Erythroblast (primary cell): ENCODE results near the gene SLC30A7.
"Not testable (repeated sequence)": the region's sequence is repeated elsewhere in the genome, so short reads cannot be mapped to it uniquely, and the experiment has no call there.

Experiments used
- DNase-seq, 2 experiments: peaks; one replicate each; lab custom pipeline; 2025; lab: John Stamatoyannopoulos, UW
- GATA1 ChIP-seq: IDR thresholded peaks from 2 replicates; pipeline ENCODE4 v1.6.1; 2011; ENCODE audit warnings: low read depth, mild to moderate bottlenecking, control low read depth, low read length, moderate library complexity
- POLR2A ChIP-seq: IDR thresholded peaks from 2 replicates; pipeline ENCODE4 v1.6.1; 2011; ENCODE audit warnings: mild to moderate bottlenecking, low read length

Gene SLC30A7

GRCh38 chr1:100875228-100875627 lies 20.7 kb upstream of the SLC30A7 start:
- no peak for DNase-seq
- no peak for TF ChIP-seq POLR2A
- no peak for TF ChIP-seq GATA1

DNA sequence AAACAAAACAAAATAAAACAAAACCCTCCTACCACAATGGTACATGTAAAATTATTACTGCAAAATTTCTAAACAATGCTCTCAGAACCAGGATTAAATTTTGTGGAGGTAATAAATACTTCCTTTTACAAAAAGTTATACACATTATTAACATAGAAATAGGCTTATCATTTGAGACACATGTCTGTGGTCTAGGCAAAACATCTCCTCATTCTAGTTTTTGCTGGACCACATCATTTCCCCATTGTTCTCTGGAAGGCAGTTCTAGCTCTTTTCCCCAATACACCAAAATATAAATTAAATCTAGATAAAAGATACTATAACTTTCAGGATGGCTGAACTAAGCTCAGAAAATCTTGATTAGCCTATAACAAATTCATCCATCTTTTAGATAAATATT lies 19.6 kb upstream of the SLC30A7 start:
- TF ChIP-seq GATA1 (no peak), POLR2A (no peak)
- DNase-seq, result no peak

GRCh38 chr1:100879422-100879821 lies 16.5 kb upstream of the SLC30A7 start:
- no peak for DNase-seq
- TF ChIP-seq GATA1 (no peak), POLR2A (no peak)

DNA sequence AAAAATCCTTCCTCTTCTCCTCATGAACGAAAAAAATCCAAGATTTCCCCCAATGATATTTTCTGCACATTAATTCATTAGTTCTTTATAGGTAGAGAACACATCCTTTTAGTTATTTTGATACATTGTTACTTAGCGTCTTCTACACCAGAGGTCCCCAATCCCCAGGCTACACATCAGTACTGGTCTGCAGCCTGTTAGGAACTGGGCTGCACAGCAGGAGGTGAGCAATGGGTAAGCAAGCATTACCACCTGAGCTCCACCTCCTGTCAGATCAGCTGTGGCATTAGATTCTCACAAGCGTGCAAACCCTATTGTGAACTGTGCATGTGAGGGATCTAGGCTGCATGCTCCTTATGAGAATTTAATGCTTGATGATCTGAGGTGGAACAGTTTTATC lies 14.2 kb upstream of the SLC30A7 start:
- no peak for DNase-seq
- TF ChIP-seq GATA1, result no peak
- TF ChIP-seq POLR2A, result no peak

GRCh38 chr1:100882698-100883097 lies 13.2 kb upstream of the SLC30A7 start:
- peak; percentile 8 to 23 for DNase-seq
- TF ChIP-seq POLR2A (no peak), GATA1 (no peak)

GRCh38 chr1:100883963-100884362 lies 11.9 kb upstream of the SLC30A7 start:
- DNase-seq, result peak in 1 of 2 experiments; percentile 2
- TF ChIP-seq GATA1, result no peak
- no peak for TF ChIP-seq POLR2A

- DNase-seq, result not testable (repeated sequence)
Measured at GRCh38 chr1:100889007-100889406, 6.9 kb upstream of the SLC30A7 start.

DNA sequence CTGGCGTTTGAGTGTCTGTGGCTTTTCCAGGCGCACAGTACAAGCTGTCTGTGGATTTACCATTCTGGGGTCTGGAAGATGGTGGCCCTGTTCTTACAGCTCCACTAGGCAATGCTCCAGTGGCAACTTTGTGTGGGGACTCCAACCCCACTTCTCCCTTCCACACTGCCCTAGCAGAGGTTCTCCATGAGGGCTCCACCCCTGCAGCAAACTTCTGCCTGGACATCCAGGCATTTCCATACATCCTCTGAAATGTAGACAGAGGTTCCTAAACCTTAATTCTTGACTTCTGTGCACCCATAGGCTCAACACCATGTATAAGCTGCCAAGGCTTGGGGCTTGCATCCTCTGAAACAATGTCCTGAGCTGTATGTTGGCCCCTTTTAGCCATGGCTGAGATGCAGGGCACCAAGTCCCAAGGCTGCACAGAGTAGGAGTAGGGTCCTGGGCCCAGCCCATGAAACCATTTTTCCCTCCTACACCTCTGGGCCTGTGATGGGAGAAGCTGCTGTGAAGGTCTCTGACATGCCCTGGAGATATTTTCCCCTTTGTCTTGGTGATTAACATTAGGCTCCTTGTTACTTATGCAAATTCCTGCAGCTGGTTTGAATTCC lies 5.9 kb upstream of the SLC30A7 start:
- DNase-seq, result peak in 1 of 2 experiments; percentile 12

GRCh38 chr1:100891380-100891779 lies 4.5 kb upstream of the SLC30A7 start:
- TF ChIP-seq GATA1 (no peak), POLR2A (no peak)
- DNase-seq, result no peak

GRCh38 chr1:100892554-100892953 lies 3.3 kb upstream of the SLC30A7 start:
- no peak for TF ChIP-seq POLR2A
- TF ChIP-seq GATA1, result no peak
- no peak for DNase-seq

DNA sequence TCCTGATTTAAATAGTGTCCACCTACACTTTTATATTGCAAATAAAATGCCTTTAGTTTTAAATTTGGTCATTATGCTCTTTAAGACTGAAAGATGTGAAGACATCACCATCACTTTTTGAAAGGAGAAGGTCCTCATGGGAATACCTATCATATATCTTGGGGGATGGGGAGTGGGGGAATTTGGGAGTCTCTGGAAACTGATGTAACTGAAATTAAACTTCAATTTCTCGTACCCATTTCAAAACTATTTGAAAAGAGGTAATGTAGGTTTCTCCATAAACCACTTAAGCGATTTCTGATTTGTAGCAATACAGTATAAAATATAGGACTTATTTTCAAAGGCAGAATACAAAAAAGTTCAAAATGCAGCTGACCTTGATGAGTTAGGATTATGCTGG lies 2.2 kb upstream of the SLC30A7 start:
- no peak for DNase-seq
- no peak for TF ChIP-seq GATA1

DNA sequence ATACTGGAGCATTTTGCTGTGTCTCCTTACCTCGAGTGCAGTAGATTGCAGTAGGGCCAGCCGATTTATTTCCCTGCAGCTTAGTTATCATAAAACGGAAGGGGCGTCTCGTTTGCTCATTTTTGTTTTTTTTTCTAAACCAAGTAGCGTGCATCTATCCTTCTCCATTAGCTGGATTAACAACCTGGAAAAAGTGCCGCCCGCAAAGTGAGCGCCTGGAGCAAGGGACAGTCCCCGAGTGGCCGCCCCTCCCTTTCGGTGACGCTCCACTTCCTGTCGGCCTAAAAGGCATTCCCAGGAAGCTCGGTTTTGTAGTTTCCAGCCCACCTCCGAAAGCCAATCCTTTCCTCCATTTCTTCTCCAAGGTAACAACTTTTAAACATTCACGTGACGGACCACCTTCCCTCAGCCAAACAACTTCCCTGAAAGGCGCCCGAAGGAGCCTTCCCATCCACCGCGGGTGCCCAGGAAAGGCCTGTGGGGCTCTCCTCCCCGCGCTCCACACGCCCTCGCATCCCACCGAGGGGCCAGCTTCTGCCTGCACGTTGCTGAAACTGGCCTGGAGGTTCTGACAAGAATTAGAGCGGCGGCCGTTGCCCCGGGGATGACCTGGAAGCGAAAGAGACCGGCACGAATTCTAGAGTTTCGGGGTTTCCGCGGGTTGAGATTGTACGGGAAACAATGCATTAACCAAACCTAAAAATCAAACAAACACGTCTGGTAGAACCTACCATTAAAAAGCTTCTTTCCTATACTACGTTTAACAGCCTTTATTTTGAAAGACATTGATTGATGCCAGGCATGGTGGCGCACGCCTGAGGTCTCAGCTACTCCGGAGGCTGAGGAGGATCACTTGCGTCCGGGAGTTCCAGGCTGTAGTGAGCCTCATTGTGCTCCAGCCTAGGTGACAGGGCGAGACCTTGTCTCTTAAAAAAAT lies 1.0 kb upstream of the SLC30A7 start, which contains the start of gene EXTL2:
Gene EXTL2, minus strand, starts transcription at position 240 of the 937 bp plus-strand sequence. CDS start 6,085 bp downstream, outside the sequence.
- DNase-seq, result peak; percentile 58 to 63
- TF ChIP-seq POLR2A, result peak; percentile 33
- TF ChIP-seq GATA1, result no peak

- DNase-seq, result peak; percentile 87 to 89
- TF ChIP-seq GATA1 (no peak), POLR2A (peak; percentile 77)
Measured at GRCh38 chr1:100896481-100896982, 642 bp downstream of the SLC30A7 start.

GRCh38 chr1:100902365-100902764 lies 6.5 kb downstream of the SLC30A7 start:
- no peak for DNase-seq
- TF ChIP-seq GATA1 (no peak), POLR2A (no peak)
